Activated CD4-positive, alpha-beta T cell treated with anti-CD3 and anti-CD28 coated beads for 1 hour (primary cell): ENCODE results near the gene CDT1.
A peak's percentile ranks its signal among the peaks of the same experiment; 100 is the strongest.

Experiments used
- DNase-seq: peaks from one replicate; pipeline ENCODE4 v3.0.0-alpha.2; 2020

CDT1 gene

DNA sequence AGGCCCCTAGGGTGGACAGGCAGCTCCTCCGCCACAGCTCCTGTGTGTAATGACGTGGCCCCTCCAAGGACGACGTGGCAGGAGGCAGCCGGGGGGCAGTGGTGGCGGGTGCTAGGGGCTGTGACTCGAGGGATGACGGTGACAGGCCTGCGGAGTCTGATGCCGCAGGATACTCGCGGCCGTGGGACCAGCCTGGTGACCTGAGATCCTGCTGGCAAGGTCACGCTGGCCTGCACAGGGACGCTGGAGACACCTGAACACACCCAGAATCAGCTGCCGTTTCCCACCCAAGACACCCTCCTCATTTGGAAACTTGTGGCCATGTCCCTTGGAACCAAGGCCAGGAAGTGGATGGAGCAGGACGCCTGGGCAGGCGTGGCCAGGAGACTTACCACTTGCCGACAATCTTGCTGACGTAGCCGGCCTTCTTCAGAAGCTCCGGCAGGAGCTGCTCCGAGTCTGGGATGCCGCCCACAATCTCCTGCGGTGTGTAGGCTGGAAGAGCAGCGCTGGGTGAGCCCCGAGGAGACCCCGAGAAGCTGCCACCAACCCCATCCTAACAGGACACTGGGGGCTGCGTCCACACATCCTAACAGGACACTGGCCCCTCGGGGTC lies 37.1 kb downstream of the CDT1 start:
- no peak for DNase-seq

- no peak for DNase-seq
These were observed 38.1 kb downstream of the CDT1 start for GRCh38 chr16:88841521-88842307.

- DNase-seq, result no peak
These were observed 38.7 kb downstream of the CDT1 start for GRCh38 chr16:88842308-88842756.

- no peak for DNase-seq
These were observed 39.2 kb downstream of the CDT1 start for GRCh38 chr16:88842806-88843205.

DNA sequence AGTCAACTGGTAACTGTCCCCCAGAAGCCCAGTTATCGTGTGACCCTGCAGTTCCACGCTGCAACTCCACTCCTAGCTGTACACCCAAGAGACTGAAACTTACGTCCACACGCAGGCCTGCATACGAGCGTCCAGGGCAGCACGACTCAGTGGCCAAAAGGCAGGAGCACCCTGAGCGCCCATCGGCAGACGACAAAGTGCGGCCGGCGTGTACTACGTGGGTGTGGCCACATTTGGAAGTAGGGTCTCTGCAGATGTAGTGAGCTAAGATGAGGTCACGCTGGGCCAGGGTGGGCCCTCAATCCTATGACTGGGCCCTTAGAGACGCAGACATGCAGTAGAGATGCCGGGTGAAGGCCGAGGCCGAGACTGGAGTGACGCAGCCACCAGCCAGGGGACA lies 39.7 kb downstream of the CDT1 start:
- no peak for DNase-seq

DNA sequence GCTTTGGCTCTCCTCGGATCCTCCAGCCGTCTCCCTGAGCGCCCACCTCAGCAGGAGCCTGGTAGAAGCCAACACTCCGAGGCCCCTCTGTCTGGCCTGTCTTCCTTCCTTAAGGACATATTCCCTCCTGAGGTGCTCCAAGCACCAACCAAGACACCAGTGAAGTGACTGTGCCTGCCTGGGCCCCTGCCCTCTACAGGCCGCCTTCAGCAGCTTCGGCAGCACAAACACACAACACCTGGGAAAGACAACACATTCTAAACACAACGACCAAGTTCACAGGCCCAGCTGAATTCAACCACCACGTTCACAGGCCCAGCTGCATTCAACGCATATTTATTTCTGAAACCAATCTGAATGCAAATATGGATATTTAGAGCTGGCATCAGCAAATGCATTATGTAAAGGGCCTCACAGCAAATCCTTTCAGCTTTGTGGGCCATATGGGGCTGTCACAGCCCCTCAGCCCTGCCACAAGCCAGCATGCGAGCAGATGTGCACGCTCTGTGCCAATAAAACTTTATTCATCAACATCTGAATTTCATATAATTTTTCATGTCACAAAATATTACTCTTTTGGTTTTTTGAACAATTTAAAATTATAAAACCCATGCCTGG lies 40.9 kb downstream of the CDT1 start:
- DNase-seq, result no peak

DNA sequence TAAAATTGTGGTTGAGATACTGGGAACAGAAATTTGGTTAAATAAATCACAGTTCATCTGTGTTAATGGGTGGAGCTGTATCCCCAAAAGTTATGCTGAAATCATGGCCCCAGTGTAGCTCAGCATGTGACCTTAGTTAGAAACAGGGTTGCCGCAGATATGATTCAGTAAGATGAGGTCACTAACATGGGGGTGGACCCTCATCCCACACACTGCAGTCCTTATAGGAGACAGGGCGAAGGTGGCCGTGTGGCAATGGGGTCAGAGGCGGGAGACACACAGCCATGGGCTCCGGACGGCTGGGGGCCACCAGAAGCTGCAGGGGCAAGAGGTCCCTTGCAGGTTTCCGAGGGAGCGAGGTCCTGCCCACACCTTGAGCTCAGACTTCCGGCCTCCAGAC lies 42.5 kb downstream of the CDT1 start:
- DNase-seq, result no peak

DNA sequence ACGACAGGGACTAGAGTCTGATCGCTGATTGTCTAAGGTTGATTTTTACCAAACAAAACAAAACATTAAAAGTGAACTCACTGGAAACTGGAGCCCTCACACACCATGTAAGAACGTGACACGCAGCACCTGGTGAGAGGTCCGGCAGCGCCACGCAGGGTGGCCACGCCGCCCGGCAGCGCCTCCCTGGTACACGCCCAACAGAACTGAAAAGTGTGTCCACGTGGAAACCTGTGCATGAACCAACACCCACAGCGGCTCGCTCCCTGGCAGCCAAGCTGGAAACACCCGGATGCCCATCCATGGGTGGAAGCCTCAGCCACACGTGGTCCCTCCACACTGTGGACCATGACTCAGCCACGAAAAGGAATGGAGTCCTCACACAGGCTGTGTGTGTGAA lies 44.1 kb downstream of the CDT1 start:
- DNase-seq, result no peak

- no peak for DNase-seq
These were observed 45.0 kb downstream of the CDT1 start for GRCh38 chr16:88848557-88848956.

- DNase-seq, result no peak
These were observed 47.1 kb downstream of the CDT1 start for GRCh38 chr16:88850531-88851199.

DNA sequence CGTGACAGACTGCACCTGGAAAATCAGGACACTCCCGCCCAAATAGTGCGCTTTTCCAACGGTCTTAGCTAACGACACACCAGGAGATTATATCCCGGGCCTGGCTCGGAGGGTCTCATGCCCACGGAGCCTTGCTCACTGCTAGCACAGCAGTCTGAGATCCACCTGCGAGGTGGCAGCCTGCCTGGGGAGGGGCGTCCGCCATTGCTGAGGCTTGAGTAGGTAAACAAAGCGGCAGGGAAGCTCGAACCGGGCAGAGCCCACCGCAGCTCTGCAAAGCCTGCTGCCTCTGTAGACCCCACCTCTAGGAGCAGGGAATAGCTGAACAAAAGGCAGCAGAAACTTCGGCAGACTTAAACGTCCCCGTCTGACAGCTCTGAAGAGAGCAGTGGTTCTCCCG lies 48.0 kb downstream of the CDT1 start:
- DNase-seq, result no peak

DNA sequence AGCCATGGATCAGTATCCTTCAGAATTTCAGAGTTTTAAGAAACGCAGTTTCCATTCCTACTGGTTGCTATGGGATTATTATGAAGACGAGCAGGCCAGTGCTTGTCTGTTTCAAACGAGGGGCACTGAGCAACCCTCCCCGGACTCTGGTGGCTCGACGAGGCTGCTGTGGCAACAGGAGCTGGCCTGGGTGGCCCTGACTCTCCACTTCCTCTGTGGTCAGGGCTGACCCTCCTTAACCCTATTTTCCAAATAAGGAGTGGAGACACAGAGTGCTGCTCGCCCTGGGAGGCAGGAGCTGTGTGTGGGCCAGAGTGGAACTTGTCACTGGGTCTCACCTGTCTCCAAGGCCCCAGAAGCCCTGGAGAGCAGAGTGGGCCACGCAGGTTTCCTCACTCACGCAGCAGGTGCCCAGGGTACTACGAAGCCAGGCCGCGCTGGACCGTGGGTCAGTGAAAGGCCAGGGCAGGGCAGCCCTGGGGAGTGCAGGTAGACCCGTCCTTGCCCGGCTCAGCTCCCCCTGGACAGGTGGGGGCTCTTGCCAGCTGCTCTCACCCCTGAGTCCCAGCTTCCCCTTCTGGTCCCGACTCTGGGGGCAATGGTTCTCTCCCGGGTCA lies 49.8 kb downstream of the CDT1 start:
- no peak for DNase-seq

DNA sequence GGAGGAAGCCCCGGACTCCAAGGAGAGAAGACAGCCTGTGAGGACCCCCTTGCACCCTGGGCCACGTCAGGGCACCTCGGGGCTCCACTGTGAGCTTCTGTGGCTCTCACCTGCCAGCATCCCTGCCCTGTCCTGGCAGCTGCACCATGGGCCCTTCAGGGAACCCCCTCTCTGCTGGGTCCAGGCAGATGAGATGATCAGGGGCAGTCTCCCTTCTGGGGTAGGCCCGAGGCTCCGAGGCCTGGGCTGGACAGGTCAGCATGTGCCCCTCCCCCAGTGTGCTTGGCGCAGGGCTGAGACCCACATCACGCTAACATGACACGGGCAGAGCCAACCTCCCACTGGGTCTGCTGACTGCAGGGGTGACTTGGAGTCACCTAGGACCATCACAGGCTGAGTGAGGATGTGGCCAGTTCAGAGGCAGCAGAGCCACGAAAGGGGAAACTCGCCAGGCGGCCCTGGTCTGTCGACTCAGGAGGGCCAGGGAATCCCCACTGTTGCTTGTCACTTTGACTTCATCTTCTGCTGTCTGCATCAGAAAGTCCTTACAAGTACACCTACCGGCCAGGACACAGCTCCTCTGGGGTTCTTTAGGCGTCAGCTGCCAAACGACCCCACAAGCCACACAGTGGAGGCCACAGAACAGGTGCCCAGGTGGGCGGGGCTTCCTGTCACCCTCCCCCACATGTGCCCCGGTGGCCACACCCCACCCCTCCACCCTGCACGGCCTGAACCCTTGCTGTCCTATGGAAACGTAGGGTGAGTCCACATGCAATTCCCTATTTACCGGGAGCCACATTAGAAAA lies 50.9 kb downstream of the CDT1 start:
- no peak for DNase-seq

GRCh38 chr16:88855176-88855575 lies 51.6 kb downstream of the CDT1 start:
- no peak for DNase-seq

- no peak for DNase-seq
These were observed 52.1 kb downstream of the CDT1 start for GRCh38 chr16:88855736-88856121.

DNA sequence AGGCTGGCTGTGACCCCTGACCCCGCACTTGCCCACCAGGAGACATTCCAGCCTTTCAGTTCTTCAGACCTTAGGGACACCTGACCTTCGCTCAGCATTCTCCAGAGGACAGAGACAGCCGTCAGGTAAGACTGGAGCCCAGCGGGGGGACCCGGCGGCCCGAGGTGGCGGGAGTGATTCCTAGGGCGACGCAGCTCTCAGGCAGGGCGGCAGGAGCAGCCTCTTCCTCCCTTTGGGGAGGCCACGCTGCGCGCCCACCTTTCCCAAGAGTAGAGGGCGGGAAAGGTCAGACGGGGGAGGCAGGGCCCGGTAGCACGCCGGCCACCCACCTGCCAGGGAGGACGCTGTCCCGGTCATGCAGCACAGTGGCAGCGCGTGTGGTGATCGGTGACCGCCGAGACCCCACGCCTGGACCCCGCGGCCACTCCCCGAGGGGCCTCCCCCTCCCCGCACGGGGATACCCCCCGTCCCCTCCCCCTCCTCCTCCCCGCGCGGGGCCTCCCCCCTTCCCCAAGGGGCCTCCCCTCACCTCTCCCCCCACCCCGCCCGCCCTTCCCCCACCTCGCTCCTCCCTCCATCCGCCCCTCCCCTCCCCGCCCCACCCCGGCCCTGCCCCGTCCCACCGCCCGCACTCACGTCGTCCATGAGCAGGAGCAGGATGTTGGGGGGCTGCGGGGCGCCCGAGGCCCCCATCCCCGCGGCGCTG lies 52.7 kb downstream of the CDT1 start:
- no peak for DNase-seq

GRCh38 chr16:88856828-88857727 lies 53.5 kb downstream of the CDT1 start, which contains the start of the genes GALNS and TRAPPC2L:
Gene GALNS, minus strand, starts transcription at chr16:88856947. Its CDS starts 70 bp downstream, at chr16:88856877.
Gene TRAPPC2L, plus strand, starts transcription at chr16:88857127. Its CDS starts 24 bp downstream, at chr16:88857151.
- DNase-seq, result peak; percentile 98

DNA sequence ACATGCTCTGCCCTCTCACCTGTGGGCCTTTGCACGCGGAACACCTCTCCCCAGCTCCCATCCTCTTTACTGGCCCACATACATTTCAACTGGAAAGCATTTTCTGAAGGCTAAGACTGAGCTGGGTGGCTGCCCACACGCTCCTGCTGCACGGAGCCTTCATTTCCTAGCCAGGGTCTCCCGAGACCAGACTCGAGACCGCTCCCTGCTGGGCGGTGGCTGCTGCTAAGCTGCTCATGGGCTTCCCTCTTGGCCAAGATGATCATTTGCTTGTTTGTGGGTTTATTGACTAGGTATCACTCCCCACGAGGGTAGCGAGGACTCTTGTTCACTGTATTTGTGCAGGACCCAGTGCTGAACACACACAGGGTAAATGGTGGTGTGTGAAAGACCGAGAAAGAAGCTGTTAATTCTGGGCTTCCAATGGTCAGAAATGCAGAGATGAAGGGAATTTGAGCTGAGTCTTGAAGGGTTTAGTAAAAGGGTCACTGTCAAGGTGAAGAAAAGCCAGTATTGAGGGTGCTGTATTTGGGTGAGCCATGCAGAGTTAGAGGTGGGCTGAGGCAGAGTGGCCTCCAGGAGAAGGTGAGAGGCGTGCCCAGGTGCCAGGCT lies 54.2 kb downstream of the CDT1 start:
- peak; percentile 58 for DNase-seq
